22Rv1 (cell line): ENCODE results near the gene CYSLTR2.

Source experiments
- H3K27ac ChIP-seq: fragments of 450-650 bp; 2 replicates; pipeline ENCODE4 v1.5.1; 2017
- CTCF ChIP-seq: fragments of 450-650 bp; IDR thresholded peaks from 2 replicates; pipeline ENCODE4 v1.5.1; 2017; ENCODE audit warnings: mild to moderate bottlenecking
- ZFX ChIP-seq: fragments of 450-650 bp; IDR thresholded peaks from 2 replicates; pipeline ENCODE4 v1.6.1; 2017; ENCODE audit warnings: antibody characterized with exemption, borderline replicate concordance

CYSLTR2 gene

GRCh38 chr13:48709213-48709612 lies 55.5 kb downstream of the CYSLTR2 start:
- no peak for TF ChIP-seq ZFX
- no peak for TF ChIP-seq CTCF
- no peak overlapping the region for H3K27ac ChIP-seq

- TF ChIP-seq ZFX (no peak), CTCF (no peak)
These were observed 56.4 kb downstream of the CYSLTR2 start for GRCh38 chr13:48710160-48710559.

DNA sequence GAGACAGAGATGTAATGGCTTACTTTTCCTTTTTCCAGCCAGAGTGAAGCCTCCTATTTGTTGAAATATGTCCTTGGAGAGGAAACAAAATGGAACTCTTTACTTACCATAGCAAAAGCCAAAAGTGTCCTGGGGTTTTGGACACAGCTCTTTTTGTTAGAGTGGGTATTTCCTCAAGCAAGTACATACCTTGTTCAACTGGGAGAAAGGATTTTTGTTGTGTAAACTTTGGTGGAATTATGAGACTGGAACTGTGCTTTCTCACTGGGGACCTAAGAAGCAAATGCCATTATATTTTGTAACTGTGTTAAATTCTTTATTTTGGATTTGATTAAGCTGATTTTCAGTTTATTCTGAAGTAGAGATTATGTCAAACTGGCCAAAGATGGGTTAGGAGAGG lies 58.4 kb downstream of the CYSLTR2 start:
- no peak overlapping the region for H3K27ac ChIP-seq
- no peak for TF ChIP-seq CTCF
- no peak for TF ChIP-seq ZFX

More at GRCh38 chr13:48710160-48710559, 56.4 kb downstream of the CYSLTR2 start:
- H3K27ac ChIP-seq, result no peak overlapping the region

GRCh38 chr13:48715977-48716376 lies 62.2 kb downstream of the CYSLTR2 start:
- no peak for TF ChIP-seq ZFX
- TF ChIP-seq CTCF, result no peak
- H3K27ac ChIP-seq, result no peak overlapping the region

GRCh38 chr13:48720621-48721020 lies 66.9 kb downstream of the CYSLTR2 start:
- TF ChIP-seq ZFX (no peak), CTCF (no peak)
- H3K27ac ChIP-seq, result no peak overlapping the region

- TF ChIP-seq CTCF (no peak), ZFX (no peak)
- H3K27ac ChIP-seq, result no peak overlapping the region
These were observed 69.4 kb downstream of the CYSLTR2 start for GRCh38 chr13:48723168-48723567.

DNA sequence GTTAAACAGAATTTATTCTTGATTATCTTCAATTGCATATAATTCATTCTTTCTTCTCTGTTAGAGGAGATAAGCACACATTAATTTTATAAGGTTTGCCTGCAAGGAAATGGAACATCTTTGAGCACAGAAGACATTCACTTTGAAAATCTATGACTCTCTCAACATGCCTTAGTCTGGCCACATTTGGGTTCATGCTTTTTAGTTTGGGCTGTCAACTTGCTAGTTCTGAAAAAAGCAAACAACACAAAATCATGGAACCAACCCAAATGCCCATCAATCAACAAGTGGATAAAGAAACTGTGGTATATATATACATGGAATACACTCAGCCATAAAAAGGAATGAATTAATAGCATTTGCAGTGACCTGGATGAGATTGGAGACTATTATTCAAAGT lies 71.5 kb downstream of the CYSLTR2 start:
- TF ChIP-seq ZFX, result no peak
- no peak for TF ChIP-seq CTCF
- H3K27ac ChIP-seq, result no peak overlapping the region

DNA sequence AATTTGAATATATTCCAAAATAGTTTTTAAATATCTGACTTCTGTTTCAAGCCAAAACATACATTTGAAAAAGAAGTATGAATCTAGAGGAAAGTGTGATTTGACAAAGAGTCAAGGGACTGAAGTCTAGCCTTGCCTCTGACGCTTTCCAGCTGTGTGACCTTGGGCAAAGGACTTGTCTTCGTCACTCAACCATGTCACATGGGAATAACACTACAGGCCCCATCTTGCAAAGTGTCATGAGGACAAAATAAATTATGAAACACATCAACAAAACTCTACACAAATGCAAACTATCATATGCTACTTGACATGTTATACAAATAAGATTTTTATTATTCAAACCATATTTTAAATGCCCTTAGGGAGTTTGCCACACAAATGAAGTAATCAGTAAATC lies 73.0 kb downstream of the CYSLTR2 start:
- no peak overlapping the region for H3K27ac ChIP-seq
- TF ChIP-seq ZFX (no peak), CTCF (no peak)
